GM23248 (cell line): ENCODE data around the gene OR8G5.

Experiments
- EZH2 ChIP-seq: fragments of 200-600 bp; sonication (generic); IDR thresholded peaks from 2 replicates; pipeline ENCODE4 v1.6.1; 2018; ENCODE audit warnings: antibody characterized with exemption, mild to moderate bottlenecking; ENCODE audit not compliant: insufficient read depth, poor library complexity, severe bottlenecking
- EZH2phosphoT487 ChIP-seq: fragments of 200-600 bp; sonication (generic); IDR thresholded peaks from 2 replicates; pipeline ENCODE4 v1.6.1; 2018; ENCODE audit warnings: antibody characterized with exemption, moderate library complexity, mild to moderate bottlenecking, low read depth; ENCODE audit not compliant: insufficient read depth

GRCh38 chr11:124311269-124311668 is 55.1 kb downstream of the OR8G5 start:
- TF ChIP-seq EZH2 (no peak), EZH2phosphoT487 (no peak)
